Measurements from ENCODE around the gene EPHA8. TPM values are rescaled to one million over a fixed set of nuclear protein-coding genes. Genes with fewer than 3 reads are reported as not detected.
A peak's percentile ranks its signal among the peaks of the same experiment; 100 is the strongest.

The EPHA8 gene
- total and polyA plus RNA-seq, 8 donors, result not detected

DNA sequence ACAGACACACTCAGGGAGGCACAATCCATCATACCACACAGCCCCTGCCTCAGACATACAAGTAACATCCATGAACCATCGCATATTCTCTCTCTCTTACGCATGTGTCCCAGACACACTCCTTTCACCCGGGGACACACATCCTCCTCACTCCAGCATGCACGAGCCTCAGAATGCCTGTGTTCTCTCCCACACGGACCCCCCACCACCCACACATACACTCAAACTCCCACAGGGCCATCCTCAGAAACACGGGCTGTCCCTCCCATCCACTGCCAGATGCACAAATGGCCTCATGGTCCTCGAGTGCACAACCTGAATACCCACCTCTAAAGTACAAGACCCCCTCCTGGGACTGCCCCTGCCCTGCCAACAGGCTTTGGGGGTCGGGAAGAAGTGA lies 78.0 kb downstream of the EPHA8 start:
- H3K36me3 ChIP-seq, result no peaks in the 10 kb centered on the region
- H3K27ac ChIP-seq, result no peak overlapping the region
- 53 to 70% (median 62%) methylated on average over 8 of the region's 8 CpGs for WGBS, 5 donors
- intact Hi-C loops (cut with DNase I; ENCODE audit: low total_unique reads), result loop anchor here (2.0 kb wide), 1 partner anchor 220 kb away; no protein-coding TSS in a partner anchor
- H3K4me1 ChIP-seq, result peaks cover 0 to 10% (median 7%) of the 10 kb centered on the region in 4 donors
- TF ChIP-seq POLR2A (IDR thresholded peaks at IDR 0.05) (no peak), EP300 (IDR thresholded peaks at IDR 0.05) (no peak), POLR2AphosphoS5 (IDR thresholded peaks at IDR 0.05) (no peak)
- TF ChIP-seq, protein P1, sequence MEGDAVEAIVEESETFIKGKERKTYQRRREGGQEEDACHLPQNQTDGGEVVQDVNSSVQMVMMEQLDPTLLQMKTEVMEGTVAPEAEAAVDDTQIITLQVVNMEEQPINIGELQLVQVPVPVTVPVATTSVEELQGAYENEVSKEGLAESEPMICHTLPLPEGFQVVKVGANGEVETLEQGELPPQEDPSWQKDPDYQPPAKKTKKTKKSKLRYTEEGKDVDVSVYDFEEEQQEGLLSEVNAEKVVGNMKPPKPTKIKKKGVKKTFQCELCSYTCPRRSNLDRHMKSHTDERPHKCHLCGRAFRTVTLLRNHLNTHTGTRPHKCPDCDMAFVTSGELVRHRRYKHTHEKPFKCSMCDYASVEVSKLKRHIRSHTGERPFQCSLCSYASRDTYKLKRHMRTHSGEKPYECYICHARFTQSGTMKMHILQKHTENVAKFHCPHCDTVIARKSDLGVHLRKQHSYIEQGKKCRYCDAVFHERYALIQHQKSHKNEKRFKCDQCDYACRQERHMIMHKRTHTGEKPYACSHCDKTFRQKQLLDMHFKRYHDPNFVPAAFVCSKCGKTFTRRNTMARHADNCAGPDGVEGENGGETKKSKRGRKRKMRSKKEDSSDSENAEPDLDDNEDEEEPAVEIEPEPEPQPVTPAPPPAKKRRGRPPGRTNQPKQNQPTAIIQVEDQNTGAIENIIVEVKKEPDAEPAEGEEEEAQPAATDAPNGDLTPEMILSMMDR (IDR thresholded peaks at IDR 0.05), result no peak
- peaks cover 0 to 63% (median 0%) of the 10 kb centered on the region in 3 donors for H3K27me3 ChIP-seq
- H3K9me3 ChIP-seq, result no peaks in the 10 kb centered on the region
- H3K4me3 ChIP-seq, result no peak overlapping the region
- DNase-seq, result no peak

DNA sequence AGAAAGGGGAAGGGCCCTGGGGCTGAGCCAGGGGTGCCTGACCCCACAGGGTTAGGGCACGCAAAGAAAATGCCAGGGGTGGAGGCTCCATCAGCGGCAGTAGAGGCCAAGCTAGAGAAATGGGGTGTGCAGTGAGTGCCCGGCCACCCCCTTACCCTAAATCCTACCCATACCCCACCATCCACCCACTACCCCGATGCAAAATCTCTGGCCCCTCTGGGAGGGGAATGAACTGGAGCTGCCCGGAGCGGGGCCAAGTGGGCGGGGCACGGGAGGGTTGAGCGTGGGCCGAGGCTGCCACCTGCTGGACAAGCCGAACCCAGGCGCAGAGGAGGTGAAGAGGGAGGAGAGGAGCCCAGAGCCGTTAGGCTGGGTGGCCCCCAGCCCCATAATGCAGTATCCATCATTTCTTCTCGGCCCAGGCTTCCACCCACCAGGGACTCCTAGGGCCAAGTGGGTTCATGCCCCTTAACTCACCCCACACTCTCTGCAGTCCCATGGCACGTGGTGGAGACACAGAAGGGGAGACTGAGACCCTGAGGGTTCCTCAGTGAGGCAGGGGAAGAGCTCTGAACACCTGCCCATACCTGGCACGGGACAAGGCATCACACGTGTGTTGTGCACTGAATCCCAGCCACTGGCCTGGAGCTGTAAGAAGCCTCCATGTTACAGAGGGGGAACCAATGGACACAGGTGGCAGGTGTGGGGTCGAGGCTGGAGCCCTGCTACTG lies 78.8 kb downstream of the EPHA8 start:
- TF ChIP-seq POLR2A (IDR thresholded peaks at IDR 0.05) (no peak), POLR2AphosphoS5 (IDR thresholded peaks at IDR 0.05) (peak in 1 of 3 donors; percentile 55), EP300 (IDR thresholded peaks at IDR 0.05) (no peak)
- TF ChIP-seq, protein P1 (IDR thresholded peaks at IDR 0.05), result peak in 6 of 7 experiments; percentile 12 to 89 (median 82)
- peaks cover 0 to 10% (median 7%) of the 10 kb centered on the region in 4 donors for H3K4me1 ChIP-seq
- H3K36me3 ChIP-seq, result no peaks in the 10 kb centered on the region
- H3K27me3 ChIP-seq, result peaks cover 0 to 59% (median 0%) of the 10 kb centered on the region in 3 donors
- peak overlapping the region in 1 of 5 donors; percentile 8 for H3K27ac ChIP-seq
- 7 to 13% (median 8%) methylated on average over 9 to 18 of the region's 18 CpGs for WGBS, 5 donors
- no peaks in the 10 kb centered on the region for H3K9me3 ChIP-seq
- DNase-seq, result peak; percentile 88 to 90
- intact Hi-C loops (cut with DNase I; ENCODE audit: low total_unique reads), result loop anchor here (2.0 kb wide), 1 partner anchor 221 kb away; no protein-coding TSS in a partner anchor
- H3K4me3 ChIP-seq, result no peak overlapping the region

DNA sequence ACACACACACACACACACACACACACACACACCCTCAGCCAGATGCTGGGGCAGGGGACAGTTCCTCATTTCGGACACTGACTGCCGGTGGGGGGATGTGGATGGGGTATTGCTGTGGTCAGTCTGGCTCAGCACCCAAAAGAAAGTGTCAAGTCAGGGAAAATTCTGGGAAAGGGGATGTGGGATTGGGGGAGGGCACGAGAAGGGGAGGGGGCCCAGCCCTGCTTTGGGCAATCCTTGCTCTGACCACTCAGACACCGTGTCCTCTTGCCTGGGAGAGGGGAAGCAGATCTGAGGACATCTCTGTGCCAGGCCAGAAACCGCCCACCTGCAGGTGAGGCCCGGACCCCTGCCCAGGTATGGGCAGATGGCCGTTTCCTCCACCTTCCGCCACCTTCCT lies 80.1 kb downstream of the EPHA8 start, which contains the start of gene C1QC:
C1QC (plus strand) TSS at position 253 of the 400 bp plus-strand sequence. CDS start 391 bp downstream, outside the sequence.
- TF ChIP-seq, protein P1 (IDR thresholded peaks at IDR 0.05), result no peak
- no peak for TF ChIP-seq POLR2AphosphoS5 (IDR thresholded peaks at IDR 0.05)
- TF ChIP-seq POLR2A (IDR thresholded peaks at IDR 0.05), result no peak
- H3K4me3 ChIP-seq, result peak within 1 kb of the TSS; percentile 8 to 31 (median 21)
- H3K27ac ChIP-seq, result peak within 1 kb of the TSS in 3 of 5 donors; percentile 29 to 50 (median 34)
- intact Hi-C loops (cut with DNase I; ENCODE audit: low total_unique reads), result no loop called here
- no peaks in the 10 kb centered on the region for H3K9me3 ChIP-seq
- DNase-seq, result no peak
- H3K27me3 ChIP-seq, result peaks cover 0 to 55% (median 0%) of the 10 kb centered on the region in 3 donors
- peaks cover 0 to 10% (median 7%) of the 10 kb centered on the region in 4 donors for H3K4me1 ChIP-seq
- WGBS, 5 donors, result 66 to 77% (median 70%) methylated on average over 6 to 8 of the region's 8 CpGs
- H3K36me3 ChIP-seq, result no peaks in the 10 kb centered on the region

DNA sequence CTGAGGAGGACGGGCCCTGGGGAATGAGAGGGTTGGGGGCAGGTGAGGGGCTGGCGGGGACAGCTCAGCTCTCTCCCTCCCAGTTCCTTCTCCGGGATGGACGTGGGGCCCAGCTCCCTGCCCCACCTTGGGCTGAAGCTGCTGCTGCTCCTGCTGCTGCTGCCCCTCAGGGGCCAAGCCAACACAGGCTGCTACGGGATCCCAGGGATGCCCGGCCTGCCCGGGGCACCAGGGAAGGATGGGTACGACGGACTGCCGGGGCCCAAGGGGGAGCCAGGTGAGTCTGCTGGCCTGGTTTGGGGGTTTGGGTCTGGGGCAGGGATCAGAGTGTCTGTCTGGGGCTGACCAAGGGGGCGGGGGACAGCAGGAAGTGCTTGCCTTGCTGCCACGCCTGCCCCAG lies 80.6 kb downstream of the EPHA8 start:
- Histone ChIP-seq H3K36me3 (no peaks in the 10 kb centered on the region), H3K4me3 (peak overlapping the region; percentile 8 to 31 (median 21)), H3K27me3 (peaks cover 0 to 49% (median 0%) of the 10 kb centered on the region in 3 donors), H3K9me3 (no peaks in the 10 kb centered on the region), H3K27ac (peak overlapping the region in 3 of 5 donors; percentile 29 to 50 (median 34)), H3K4me1 (peaks cover 0 to 10% (median 7%) of the 10 kb centered on the region in 4 donors)
- 62 to 79% (median 69%) methylated on average over 5 to 12 of the region's 12 CpGs for WGBS, 5 donors
- intact Hi-C loops (cut with DNase I; ENCODE audit: low total_unique reads), result no loop called here
- no peak for TF ChIP-seq POLR2AphosphoS5 (IDR thresholded peaks at IDR 0.05)
- no peak for TF ChIP-seq EP300 (IDR thresholded peaks at IDR 0.05)
- TF ChIP-seq, protein P1 (IDR thresholded peaks at IDR 0.05), result no peak
- TF ChIP-seq POLR2A (IDR thresholded peaks at IDR 0.05), result no peak
- DNase-seq, result no peak
